Activated CD8-positive, alpha-beta T cell treated with anti-CD3 and anti-CD28 coated beads for 36 hours (primary cell): ENCODE results near the gene RNF187. TPM values are rescaled to one million over a fixed set of nuclear protein-coding genes. Genes with fewer than 3 reads are reported as not detected.

Source experiments
- ATAC-seq: fragments of 200-7000 bp; cut with Tn5 transposase; one replicate; pipeline ENCODE4 v1.10.0; 2021; ENCODE audit warnings: mild to moderate bottlenecking, moderate library complexity
- CTCF ChIA-PET: fragments of 350-600 bp; sonication (Branson Sonifier 250); formaldehyde crosslinking; loops from one replicate; lab custom pipeline; 2021; ENCODE audit warnings: antibody characterized with exemption; lab: Charles Lee
- POLR2A ChIA-PET: fragments of 350-600 bp; sonication (Branson Sonifier 250); formaldehyde crosslinking; loops from one replicate; lab custom pipeline; 2021; ENCODE audit warnings: antibody characterized with exemption; lab: Charles Lee
- DNase-seq: peaks from one replicate; pipeline ENCODE4 v3.0.0-alpha.2; 2020
- H3K27ac Mint-ChIP-seq: one replicate; pipeline ENCODE4 v1.8.0; 2021; ENCODE audit warnings: mild to moderate bottlenecking, mixed read lengths
- H3K27me3 Mint-ChIP-seq: one replicate; pipeline ENCODE4 v1.8.0; 2021; ENCODE audit warnings: mixed read lengths
- H3K36me3 Mint-ChIP-seq: one replicate; pipeline ENCODE4 v1.8.0; 2021; ENCODE audit warnings: low read depth, mixed read lengths
- H3K4me1 Mint-ChIP-seq: one replicate; pipeline ENCODE4 v1.8.0; 2021; ENCODE audit warnings: low read depth, mixed read lengths
- H3K4me3 Mint-ChIP-seq: one replicate; pipeline ENCODE4 v1.8.0; 2021; ENCODE audit warnings: mild to moderate bottlenecking, moderate library complexity, mixed read lengths
- H3K9me3 Mint-ChIP-seq: one replicate; pipeline ENCODE4 v1.8.0; 2021; ENCODE audit warnings: mixed read lengths
- CTCF ChIP-seq: fragments of 200-600 bp; IDR thresholded peaks from one replicate; pipeline ENCODE4 v1.8.0; 2022; ENCODE audit warnings: antibody characterized with exemption, mild to moderate bottlenecking
- intact Hi-C: fragments of 100-400 bp; cut with micrococcal nuclease; formaldehyde crosslinking; loops from one replicate; pipeline ENCODE4 v1.10.0; 2022
- total RNA-seq, 2 experiments: library from RNA; stranded (reverse); gene quantifications; one replicate each; pipeline ENCODE4 v1.2.3, GENCODE V29; 2021

The RNF187 gene
- total RNA-seq, 2 experiments from 2014 or later, result 147 TPM

GRCh38 chr1:228507961-228508652 is 20.9 kb downstream of the RNF187 start:
- ATAC-seq (no peak), DNase-seq (no peak)
- no peak for TF ChIP-seq CTCF
- Mint-ChIP-seq H3K36me3 (no peaks in the 10 kb centered on the region), H3K4me3 (no peak overlapping the region), H3K27ac (no peak overlapping the region), H3K27me3 (peaks cover 3% of the 10 kb centered on the region), H3K4me1 (peaks cover 5% of the 10 kb centered on the region), H3K9me3 (no peaks in the 10 kb centered on the region)
- intact Hi-C loops, result no loop called here
- ChIA-PET CTCF (interaction anchor here (1.4 to 3.9 kb wide), 2 partner anchors 7 to 130 kb away, joined by 3 to 21 read pairs; no protein-coding TSS in a partner anchor), POLR2A (interaction anchor here (1.0 kb wide), 1 partner anchor 50 kb away, joined by 3 read pairs; a partner anchor contains a TSS)

GRCh38 chr1:228508840-228509415 is 21.7 kb downstream of the RNF187 start:
- intact Hi-C loops, result no loop called here
- Mint-ChIP-seq H3K27ac (no peak overlapping the region), H3K36me3 (no peaks in the 10 kb centered on the region), H3K9me3 (no peaks in the 10 kb centered on the region), H3K27me3 (peaks cover 3% of the 10 kb centered on the region), H3K4me1 (peaks cover 6% of the 10 kb centered on the region), H3K4me3 (no peak overlapping the region)
- no peak for DNase-seq
- no peak for ATAC-seq
- ChIA-PET CTCF (interaction anchor here (1.4 to 3.9 kb wide), 2 partner anchors 8 to 131 kb away, joined by 3 to 21 read pairs; no protein-coding TSS in a partner anchor), POLR2A (interaction anchor here (1.0 kb wide), 1 partner anchor 50 kb away, joined by 3 read pairs; a partner anchor contains a TSS)
- no peak for TF ChIP-seq CTCF

GRCh38 chr1:228510101-228510802 is 23.1 kb downstream of the RNF187 start:
- ATAC-seq (no peak), DNase-seq (no peak)
- intact Hi-C loops, result no loop called here
- H3K36me3 Mint-ChIP-seq, result no peaks in the 10 kb centered on the region
- peak overlapping the region; percentile 4 for H3K27ac Mint-ChIP-seq
- no peaks in the 10 kb centered on the region for H3K9me3 Mint-ChIP-seq
- no peak overlapping the region for H3K4me3 Mint-ChIP-seq
- ChIA-PET POLR2A (no interaction called here), CTCF (interaction anchor here (3.9 kb wide), 1 partner anchor 9 kb away, joined by 21 read pairs; no protein-coding TSS in a partner anchor)
- peaks cover 3% of the 10 kb centered on the region for H3K27me3 Mint-ChIP-seq
- no peak for TF ChIP-seq CTCF
- peaks cover 6% of the 10 kb centered on the region for H3K4me1 Mint-ChIP-seq

GRCh38 chr1:228510803-228511413 is 23.7 kb downstream of the RNF187 start:
- DNase-seq, result no peak
- no peak overlapping the region for H3K4me3 Mint-ChIP-seq
- intact Hi-C loops, result no loop called here
- no peaks in the 10 kb centered on the region for H3K9me3 Mint-ChIP-seq
- H3K4me1 Mint-ChIP-seq, result peaks cover 6% of the 10 kb centered on the region
- no peak overlapping the region for H3K27ac Mint-ChIP-seq
- ATAC-seq, result no peak
- ChIA-PET POLR2A (no interaction called here), CTCF (interaction anchor here (3.9 kb wide), 1 partner anchor 10 kb away, joined by 21 read pairs; no protein-coding TSS in a partner anchor)
- H3K36me3 Mint-ChIP-seq, result no peaks in the 10 kb centered on the region
- TF ChIP-seq CTCF, result no peak
- peaks cover 1% of the 10 kb centered on the region for H3K27me3 Mint-ChIP-seq
